A375 (cell line): ENCODE measurements around the gene SEMA4G. TPM values are rescaled to one million over a fixed set of nuclear protein-coding genes. Genes with fewer than 3 reads are reported as not detected.

Experiments used
- small RNA-seq: library from RNA; depleted of rRNA; stranded (forward); fragments of <200 nt; gene quantifications from one replicate; pipeline ENCODE3, GENCODE V24; 2014
- total RNA-seq: library from RNA; depleted of rRNA; stranded (reverse); fragments of >200 nt; shearing (Covaris generic); gene quantifications from 2 replicates; pipeline ENCODE4 v1.2.3, GENCODE V29; 2014; rRNA removed

SEMA4G gene
- 2.4 and 3.3 TPM in 2 replicates for total RNA-seq

GRCh38 chr10:100969187-100970075 lies at the start of gene SEMA4G:
Gene SEMA4G (plus strand): TSS chr10:100969504. CDS start chr10:100972913, 3,409 bp downstream.

GRCh38 chr10:100986952-100987684 lies 17.8 kb downstream of the SEMA4G start, which contains the start of the genes MRPL43 and TWNK:
Gene MRPL43 (minus strand): TSS chr10:100987497. CDS start chr10:100987443, 54 bp downstream.
Gene TWNK (plus strand): TSS chr10:100987543. CDS start chr10:100988211, 668 bp downstream.

GRCh38 chr10:100999742-101000126 lies 30.4 kb downstream of the SEMA4G start, which contains the start of gene LZTS2:
Gene LZTS2 (plus strand): TSS chr10:100999808. CDS start chr10:101002539, 2,731 bp downstream.

Small RNAs within 50 kb of the gene (small RNA-seq; reads per million reads assigned to genes)
- gene MIR608 = not detected

Other genes starting within 250 kb of the SEMA4G start
- gene PAX2, start 223.9 kb upstream of the SEMA4G start, total RNA-seq = not detected in 2 replicates
- 19.1 and 21.3 TPM in 2 replicates for gene SLF2, start 56.5 kb upstream of the SEMA4G start, total RNA-seq
- 96.0 and 96.9 TPM in 2 replicates for gene MRPL43, start 18.0 kb downstream of the SEMA4G start, total RNA-seq
- gene TWNK, start 18.0 kb downstream of the SEMA4G start, total RNA-seq = 35.2 and 41.4 TPM in 2 replicates
- gene LZTS2, start 30.3 kb downstream of the SEMA4G start, total RNA-seq = 90.6 and 100 TPM in 2 replicates
- gene PDZD7, start 61.6 kb downstream of the SEMA4G start, total RNA-seq = 6.6 and 7.0 TPM in 2 replicates
- 76.5 and 95.2 TPM in 2 replicates for gene SFXN3, start 61.7 kb downstream of the SEMA4G start, total RNA-seq
- 11.8 and 15.1 TPM in 2 replicates for gene KAZALD1, start 92.5 kb downstream of the SEMA4G start, total RNA-seq
- not detected in 2 replicates for gene TLX1, start 161.8 kb downstream of the SEMA4G start, total RNA-seq